Right lobe of liver (tissue), 4 donors: ENCODE data around the gene SULT2B1.

Experiments used
- POLR2A ChIP-seq: fragments of 450-650 bp; IDR thresholded peaks from one replicate; pipeline ENCODE4 v1.6.1; 2017; ENCODE audit warnings: antibody characterized with exemption, mild to moderate bottlenecking
- TF ChIP-seq, protein P1 (sequence below), 4 donors: fragments of 200-600 bp in 3 of 4; fragments of 450-650 bp in 1 of 4; IDR thresholded peaks; one replicate each; pipeline versions ENCODE4 v1.5.1 to v1.8.0; 2016 to 2022; ENCODE audit warnings: antibody characterized with exemption in 4 of 4, mild to moderate bottlenecking in 2 of 4
- donor health status: DM: no; HTN: no; CAD: no.
- donor health status: DM: no; HTN: no; CAD: no.
- donor health status: DM: no; HTN: yes; CAD: no.

DNA sequence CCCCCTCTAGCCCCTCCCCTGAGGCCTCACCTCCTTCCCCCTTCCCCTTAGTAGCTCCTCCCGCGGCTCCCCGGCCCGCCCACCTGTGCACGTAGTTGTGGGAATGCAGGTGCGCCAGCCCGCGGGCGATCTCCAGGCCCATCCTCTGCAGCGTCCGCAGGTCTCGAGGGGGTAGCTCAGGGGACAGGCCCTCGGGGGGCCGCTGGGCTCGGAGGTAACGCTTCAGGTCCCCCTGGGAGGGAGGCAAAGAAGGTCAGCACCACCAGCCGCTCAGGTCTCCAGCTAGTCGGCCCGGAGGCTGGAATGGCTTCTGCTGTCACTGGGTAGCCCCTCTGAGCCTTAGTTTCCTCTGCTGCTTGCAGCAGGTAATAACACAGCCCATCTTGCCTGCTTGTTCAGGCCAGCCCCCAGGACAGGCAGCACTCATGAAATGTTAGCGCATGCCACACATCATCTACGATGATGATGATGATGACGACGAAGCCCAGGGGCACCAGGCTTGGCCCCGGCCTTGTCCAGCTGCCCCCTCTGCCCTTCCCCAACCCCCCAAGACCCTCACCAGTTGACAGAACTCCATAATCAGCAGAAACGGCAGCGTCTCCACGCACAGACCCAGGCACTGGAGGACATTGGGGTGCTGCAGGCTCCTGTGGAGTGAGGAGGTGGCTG, 49.5 kb upstream of the SULT2B1 start:
- TF ChIP-seq POLR2A = no peak
- TF ChIP-seq, protein P1, sequence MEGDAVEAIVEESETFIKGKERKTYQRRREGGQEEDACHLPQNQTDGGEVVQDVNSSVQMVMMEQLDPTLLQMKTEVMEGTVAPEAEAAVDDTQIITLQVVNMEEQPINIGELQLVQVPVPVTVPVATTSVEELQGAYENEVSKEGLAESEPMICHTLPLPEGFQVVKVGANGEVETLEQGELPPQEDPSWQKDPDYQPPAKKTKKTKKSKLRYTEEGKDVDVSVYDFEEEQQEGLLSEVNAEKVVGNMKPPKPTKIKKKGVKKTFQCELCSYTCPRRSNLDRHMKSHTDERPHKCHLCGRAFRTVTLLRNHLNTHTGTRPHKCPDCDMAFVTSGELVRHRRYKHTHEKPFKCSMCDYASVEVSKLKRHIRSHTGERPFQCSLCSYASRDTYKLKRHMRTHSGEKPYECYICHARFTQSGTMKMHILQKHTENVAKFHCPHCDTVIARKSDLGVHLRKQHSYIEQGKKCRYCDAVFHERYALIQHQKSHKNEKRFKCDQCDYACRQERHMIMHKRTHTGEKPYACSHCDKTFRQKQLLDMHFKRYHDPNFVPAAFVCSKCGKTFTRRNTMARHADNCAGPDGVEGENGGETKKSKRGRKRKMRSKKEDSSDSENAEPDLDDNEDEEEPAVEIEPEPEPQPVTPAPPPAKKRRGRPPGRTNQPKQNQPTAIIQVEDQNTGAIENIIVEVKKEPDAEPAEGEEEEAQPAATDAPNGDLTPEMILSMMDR (IDR thresholded peaks at IDR 0.05) = no peak
